Endothelial cell (in vitro differentiated cells): ENCODE results near the gene ZNF841. TPM values are rescaled to one million over a fixed set of nuclear protein-coding genes. Genes with fewer than 3 reads are reported as not detected.

ENCODE experiments used
- DNase-seq: peaks from one replicate; pipeline ENCODE4 v3.0.0; 2021; ENCODE audit warnings: low spot score
- H3K27ac Mint-ChIP-seq: one replicate; pipeline ENCODE4 v1.8.0; 2021; ENCODE audit warnings: mixed read lengths, inconsistent platforms; ENCODE audit not compliant: unreplicated experiment
- H3K27me3 Mint-ChIP-seq: one replicate; pipeline ENCODE4 v1.8.0; 2021; ENCODE audit warnings: mild to moderate bottlenecking, moderate library complexity, mixed read lengths, inconsistent platforms; ENCODE audit not compliant: unreplicated experiment
- H3K36me3 Mint-ChIP-seq: one replicate; pipeline ENCODE4 v1.8.0; 2021; ENCODE audit warnings: mild to moderate bottlenecking, low read depth, mixed read lengths, inconsistent platforms; ENCODE audit not compliant: unreplicated experiment
- H3K4me1 Mint-ChIP-seq: one replicate; pipeline ENCODE4 v1.8.0; 2021; ENCODE audit warnings: mild to moderate bottlenecking, mixed read lengths, inconsistent platforms; ENCODE audit not compliant: unreplicated experiment
- H3K4me3 Mint-ChIP-seq: one replicate; pipeline ENCODE4 v1.8.0; 2021; ENCODE audit warnings: mild to moderate bottlenecking, mixed read lengths, inconsistent platforms; ENCODE audit not compliant: unreplicated experiment
- H3K9me3 Mint-ChIP-seq: one replicate; pipeline ENCODE4 v1.8.0; 2021; ENCODE audit warnings: mixed read lengths, inconsistent platforms; ENCODE audit not compliant: unreplicated experiment
- total RNA-seq: library from RNA; stranded (reverse); fragmentation: NEBNext Ultra II Directional; extraction: Animal tissue kit (Norgen Biotek cat#: 25700); gene quantifications from one replicate; pipeline ENCODE4 v1.2.1, GENCODE V29; 2021; ENCODE audit not compliant: unreplicated experiment
- TF ChIP-seq, protein P1 (sequence below): fragments of 200-600 bp; sonication (generic); IDR thresholded peaks from one replicate; pipeline ENCODE4 v1.5.0; 2021; ENCODE audit warnings: antibody characterized with exemption; ENCODE audit not compliant: unreplicated experiment

ZNF841 gene
- total RNA-seq, 1 donor from 2014 or later: 16.3 TPM

DNA sequence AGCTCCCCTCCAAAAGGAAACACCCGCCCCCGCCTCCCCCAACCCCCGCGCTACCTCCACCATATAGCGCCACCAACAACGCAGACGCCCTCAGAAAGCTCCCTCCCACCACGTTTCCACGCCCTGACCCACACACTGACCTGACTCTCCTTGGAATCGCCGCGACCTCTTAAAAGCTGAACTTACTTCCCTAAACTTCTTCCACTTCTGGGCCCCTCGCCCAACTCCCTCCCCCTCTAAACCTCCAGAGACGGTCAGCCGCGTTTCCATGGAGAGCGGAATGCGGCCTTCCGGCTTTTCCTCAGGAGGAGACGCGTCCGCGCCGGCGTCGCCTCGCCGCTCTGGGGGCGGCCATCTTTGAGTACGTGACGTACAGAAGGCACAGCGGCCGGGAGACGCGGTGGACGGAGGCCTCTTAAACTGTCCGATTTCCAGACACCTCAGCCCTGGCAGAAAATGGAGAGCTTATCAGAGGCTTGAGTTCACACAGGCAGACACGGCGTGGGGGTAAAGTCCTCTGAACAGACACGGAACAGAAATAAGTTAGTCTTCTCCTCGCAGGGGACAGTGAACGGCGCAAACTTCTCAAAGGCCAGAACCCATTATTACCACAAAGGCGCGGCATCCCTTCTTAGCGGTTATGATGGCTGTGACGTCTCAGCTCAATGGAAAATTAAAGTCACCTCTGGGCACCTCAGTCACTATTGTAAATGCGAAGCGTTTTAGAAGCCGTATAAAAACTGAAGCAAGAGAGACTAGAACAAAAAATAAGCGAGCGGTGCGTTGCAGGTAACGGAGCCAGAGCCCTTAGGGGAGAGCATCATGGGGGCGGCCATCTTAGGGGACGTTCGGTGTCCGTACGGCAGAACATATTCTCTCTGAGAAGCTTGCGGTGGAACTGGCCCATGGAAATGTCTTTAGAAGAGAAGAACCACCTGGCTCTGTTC lies 46.7 kb downstream of the ZNF841 start, which contains the start of gene ZNF432:
TSS of gene ZNF432 (minus strand) at position 284 of the 947 bp plus-strand sequence. CDS start 1,970 bp downstream, outside the sequence.
- Mint-ChIP-seq H3K36me3 (peaks cover 27% of the 10 kb centered on the region), H3K4me3 (peak within 1 kb of the TSS; percentile 92), H3K9me3 (peaks cover 7% of the 10 kb centered on the region)

DNA sequence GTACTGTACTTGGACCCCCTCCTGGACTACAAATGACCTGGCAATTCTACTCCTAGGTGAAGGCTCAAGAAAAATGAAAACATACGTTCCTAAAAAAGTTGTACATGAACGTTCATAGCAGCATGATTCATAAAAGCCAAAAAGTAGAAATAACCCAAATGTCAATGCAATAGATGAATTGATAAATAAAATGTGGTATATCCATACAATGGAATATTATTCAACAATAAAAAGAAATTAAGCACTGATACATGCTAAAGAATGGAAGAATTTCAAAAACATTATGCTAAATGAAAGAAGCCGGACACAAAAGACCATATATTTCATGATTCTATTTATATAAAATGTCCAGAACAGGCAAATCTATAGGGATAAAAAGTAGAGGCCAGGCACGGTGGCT lies 56.4 kb downstream of the ZNF841 start:
- peak overlapping the region; percentile 80 for H3K4me3 Mint-ChIP-seq
- DNase-seq: no peak
- H3K27ac Mint-ChIP-seq: no peak overlapping the region
- H3K36me3 Mint-ChIP-seq: peaks cover 72% of the 10 kb centered on the region
- H3K4me1 Mint-ChIP-seq: no peaks in the 10 kb centered on the region
- H3K9me3 Mint-ChIP-seq: peaks cover 34% of the 10 kb centered on the region
- peaks cover 3% of the 10 kb centered on the region for H3K27me3 Mint-ChIP-seq
- TF ChIP-seq, protein P1, sequence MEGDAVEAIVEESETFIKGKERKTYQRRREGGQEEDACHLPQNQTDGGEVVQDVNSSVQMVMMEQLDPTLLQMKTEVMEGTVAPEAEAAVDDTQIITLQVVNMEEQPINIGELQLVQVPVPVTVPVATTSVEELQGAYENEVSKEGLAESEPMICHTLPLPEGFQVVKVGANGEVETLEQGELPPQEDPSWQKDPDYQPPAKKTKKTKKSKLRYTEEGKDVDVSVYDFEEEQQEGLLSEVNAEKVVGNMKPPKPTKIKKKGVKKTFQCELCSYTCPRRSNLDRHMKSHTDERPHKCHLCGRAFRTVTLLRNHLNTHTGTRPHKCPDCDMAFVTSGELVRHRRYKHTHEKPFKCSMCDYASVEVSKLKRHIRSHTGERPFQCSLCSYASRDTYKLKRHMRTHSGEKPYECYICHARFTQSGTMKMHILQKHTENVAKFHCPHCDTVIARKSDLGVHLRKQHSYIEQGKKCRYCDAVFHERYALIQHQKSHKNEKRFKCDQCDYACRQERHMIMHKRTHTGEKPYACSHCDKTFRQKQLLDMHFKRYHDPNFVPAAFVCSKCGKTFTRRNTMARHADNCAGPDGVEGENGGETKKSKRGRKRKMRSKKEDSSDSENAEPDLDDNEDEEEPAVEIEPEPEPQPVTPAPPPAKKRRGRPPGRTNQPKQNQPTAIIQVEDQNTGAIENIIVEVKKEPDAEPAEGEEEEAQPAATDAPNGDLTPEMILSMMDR: no peak

More for the DNA sequence above, 46.7 kb downstream of the ZNF841 start, which contains the start of gene ZNF432:
- peak within 1 kb of the TSS; percentile 99 for H3K27ac Mint-ChIP-seq
- DNase-seq: peak; percentile 94
- TF ChIP-seq, protein P1: no peak
- H3K4me1 Mint-ChIP-seq: peaks cover 10% of the 10 kb centered on the region
- peaks cover 17% of the 10 kb centered on the region for H3K27me3 Mint-ChIP-seq

- H3K36me3 Mint-ChIP-seq: peaks cover 72% of the 10 kb centered on the region
- H3K4me1 Mint-ChIP-seq: no peaks in the 10 kb centered on the region
- H3K27me3 Mint-ChIP-seq: peaks cover 4% of the 10 kb centered on the region
- TF ChIP-seq, protein P1: no peak
- peaks cover 43% of the 10 kb centered on the region for H3K9me3 Mint-ChIP-seq
- no peak for DNase-seq
- H3K27ac Mint-ChIP-seq: no peak overlapping the region
- H3K4me3 Mint-ChIP-seq: peak overlapping the region; percentile 76
Observed at GRCh38 chr19:52034051-52034728, 61.4 kb downstream of the ZNF841 start.

GRCh38 chr19:52028780-52029123 lies 66.8 kb downstream of the ZNF841 start:
- Mint-ChIP-seq H3K9me3 (peaks cover 10% of the 10 kb centered on the region), H3K36me3 (peaks cover 45% of the 10 kb centered on the region), H3K27ac (peak overlapping the region; percentile 92), H3K27me3 (peaks cover 1% of the 10 kb centered on the region), H3K4me3 (peak overlapping the region; percentile 99), H3K4me1 (peaks cover 24% of the 10 kb centered on the region)
- no peak for DNase-seq
- TF ChIP-seq, protein P1: no peak
